Stimulated activated CD8-positive, alpha-beta memory T cell treated with anti-CD3 and anti-CD28 coated beads, Interleukin-4, amount 100 ng/mL, for 4 hours (primary cell): ENCODE results near the gene YBX3.

Source experiments
- DNase-seq, 2 donors: peaks; one replicate each; pipeline ENCODE4 v3.0.0-alpha.2; 2020; ENCODE audit warnings: low read depth in 2 of 2, low spot score in 1 of 2

YBX3 gene

DNA sequence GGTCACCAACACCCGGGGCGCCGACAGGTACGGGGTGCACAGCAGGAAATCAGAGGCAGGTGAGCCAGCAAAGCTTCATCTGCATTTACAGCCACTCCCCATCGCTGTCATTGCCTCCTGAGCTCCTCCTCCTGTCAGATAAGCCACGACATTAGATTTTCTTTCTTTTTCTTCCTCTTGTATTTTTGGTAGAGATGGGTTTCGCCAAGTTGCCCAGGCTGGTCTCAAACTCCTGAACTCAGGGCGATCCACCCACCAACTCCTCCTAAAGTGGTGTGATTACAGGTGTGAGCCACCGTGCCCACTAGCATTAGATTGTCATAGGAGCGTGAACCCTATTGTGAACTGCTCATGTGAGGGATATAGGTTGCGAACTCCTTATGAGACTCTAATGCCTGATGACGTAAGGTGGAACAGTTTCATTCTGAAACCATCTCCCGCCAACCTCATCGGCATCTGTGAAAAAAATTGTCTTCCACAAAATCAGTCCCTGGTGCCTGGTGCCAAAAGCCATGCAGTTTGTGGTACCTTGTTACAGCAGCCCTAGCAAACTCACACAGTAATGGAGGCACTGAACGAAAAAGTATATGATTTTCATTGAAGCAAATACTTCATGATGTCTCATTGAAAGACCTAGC is 50.8 kb downstream of the YBX3 start:
- DNase-seq, result no peak

DNA sequence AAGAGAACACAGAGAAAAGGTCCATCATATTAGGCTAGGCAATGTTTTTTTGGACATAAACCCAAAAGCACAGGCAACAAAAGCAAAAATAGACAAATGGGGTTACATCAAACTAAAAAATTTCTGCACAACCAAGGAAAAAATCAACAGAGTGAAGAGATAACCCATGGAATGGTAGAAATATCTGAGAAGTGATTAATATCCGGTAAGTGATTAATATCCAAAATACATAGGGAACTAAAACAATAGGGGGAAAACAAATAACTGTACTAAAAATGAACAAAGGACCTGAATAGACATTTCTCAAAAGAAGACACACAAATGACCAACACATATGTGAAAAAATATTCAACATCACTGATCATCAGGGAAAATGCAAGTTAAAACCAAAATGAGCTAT is 53.6 kb downstream of the YBX3 start:
- no peak for DNase-seq

DNA sequence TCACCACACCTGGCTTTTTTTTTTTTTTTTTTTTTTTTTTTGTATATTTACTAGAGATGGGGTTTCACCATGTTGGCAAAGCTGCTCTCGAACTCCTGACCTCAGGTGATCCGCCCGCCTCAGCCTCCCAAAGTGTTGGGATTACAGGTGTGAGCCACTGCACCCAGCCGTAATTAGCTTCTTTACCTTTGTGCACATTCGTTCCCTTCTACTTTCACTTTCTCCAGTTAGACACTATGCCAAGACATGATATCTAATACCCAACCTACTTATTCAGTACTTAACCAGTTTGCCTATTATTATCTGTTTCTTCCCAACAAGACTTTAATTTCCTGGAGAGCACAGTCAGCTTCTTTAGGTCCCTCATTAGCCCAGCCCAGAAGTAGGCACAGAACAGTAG is 54.6 kb downstream of the YBX3 start:
- DNase-seq, result no peak

DNA sequence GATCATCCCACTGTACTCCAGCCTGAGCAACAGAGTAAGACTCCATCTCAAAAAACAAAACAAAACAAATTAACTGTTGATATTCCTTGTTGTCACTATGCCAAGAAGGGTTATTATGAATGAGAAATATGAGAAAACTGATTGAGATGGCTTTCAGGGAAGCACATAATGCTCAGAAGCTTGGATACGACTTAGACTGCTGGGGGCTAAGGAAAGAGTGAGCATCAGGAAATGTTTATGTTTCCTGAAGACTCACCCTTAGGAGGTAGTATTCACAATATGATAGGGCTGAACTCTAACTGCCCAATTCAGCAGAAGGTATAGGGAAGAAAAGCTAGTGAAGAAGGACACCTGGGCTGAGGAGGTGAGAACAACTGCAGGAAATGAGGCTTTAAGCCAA is 55.5 kb downstream of the YBX3 start:
- no peak for DNase-seq

DNA sequence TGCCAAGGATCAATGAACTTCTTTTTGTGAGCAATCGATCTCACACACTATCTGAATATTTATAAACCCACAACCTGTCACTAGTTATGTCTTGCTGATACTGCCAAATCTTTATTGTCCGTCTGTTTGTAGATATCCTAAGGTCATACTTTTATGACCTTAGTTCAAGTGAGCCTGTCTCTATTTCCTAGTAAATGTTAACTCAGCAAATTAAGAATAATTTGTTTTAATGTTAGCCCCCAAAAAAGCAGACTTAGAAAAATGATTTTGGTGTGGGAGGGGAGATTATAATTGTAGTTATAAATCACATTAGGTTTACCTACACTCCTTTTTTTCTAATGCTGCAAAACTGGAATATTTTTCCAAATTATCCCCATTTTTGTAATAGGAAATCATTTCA is 58.6 kb downstream of the YBX3 start:
- DNase-seq, result no peak

DNA sequence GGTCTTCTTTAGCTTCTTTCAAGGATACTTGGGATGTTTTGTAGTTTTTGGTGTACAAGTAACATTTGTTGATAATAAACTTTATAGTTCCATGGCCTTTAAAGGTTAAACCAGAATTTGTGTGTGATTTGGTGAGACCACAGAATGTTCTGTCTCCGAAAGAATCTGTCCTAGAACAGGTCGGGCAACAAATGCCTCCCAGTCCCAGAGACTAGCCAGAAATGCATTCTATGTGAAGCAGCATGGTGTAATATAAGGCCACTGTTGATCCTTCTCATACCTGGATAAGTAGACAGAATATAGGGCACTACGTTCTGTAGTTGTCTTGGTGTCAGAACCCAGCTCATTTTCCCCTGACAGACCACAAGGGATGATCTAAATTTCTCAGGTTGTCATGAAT is 59.3 kb downstream of the YBX3 start:
- no peak for DNase-seq

DNA sequence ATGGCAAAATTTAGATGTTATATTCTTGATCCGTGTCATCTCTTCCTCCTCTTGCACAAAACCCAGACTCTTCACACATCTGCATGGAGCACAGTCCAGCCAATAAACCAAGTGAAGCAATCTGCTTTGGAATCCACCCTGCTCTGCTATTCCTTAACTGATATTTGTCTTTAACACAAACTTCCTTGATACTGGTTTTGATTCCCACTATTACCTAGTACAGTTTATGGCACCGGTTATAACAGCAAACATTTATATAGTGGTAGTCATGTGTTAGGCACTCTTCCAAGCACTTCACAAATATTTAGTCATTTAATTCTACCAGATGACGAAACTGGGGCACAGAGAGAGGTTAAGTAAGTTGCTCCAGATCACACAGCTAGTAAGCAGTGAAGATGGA is 61.8 kb downstream of the YBX3 start:
- no peak for DNase-seq

DNA sequence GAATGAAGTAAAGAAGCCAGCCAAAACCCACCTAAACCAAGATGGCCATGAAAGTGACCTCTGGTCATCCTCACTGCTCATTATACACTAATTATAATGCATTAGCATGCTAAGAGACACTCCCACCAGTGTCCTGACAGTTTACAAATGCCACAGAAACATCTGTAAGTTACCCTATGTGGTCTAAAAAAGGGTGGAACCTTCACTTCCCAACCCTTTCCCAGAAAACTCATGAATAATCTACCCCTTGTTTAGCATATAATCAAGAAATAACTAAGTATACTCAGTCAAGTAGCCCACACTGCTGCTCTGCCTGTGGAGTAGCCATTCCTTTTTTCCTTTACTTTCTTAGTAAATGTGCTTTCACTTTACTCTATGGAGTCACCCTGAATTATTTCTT is 69.1 kb downstream of the YBX3 start:
- no peak for DNase-seq

DNA sequence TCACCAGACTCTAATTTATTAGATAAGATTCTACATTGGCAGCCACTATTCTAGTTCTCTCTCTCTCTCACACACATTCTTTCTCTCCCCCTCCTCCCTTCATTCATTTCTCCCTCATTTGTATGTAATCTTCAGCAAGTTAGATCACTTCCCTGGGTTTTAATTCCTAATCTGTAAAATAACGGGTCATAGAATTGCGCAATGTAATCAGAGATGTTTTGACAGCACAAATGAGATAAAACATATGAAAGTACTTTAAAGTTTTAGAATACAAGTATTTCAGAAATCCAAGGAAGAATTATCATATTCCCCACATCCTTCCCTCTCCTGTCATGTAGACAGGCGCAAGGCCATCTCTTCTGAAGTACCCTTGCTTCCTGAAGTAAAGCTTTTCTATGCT is 70.9 kb downstream of the YBX3 start:
- no peak for DNase-seq
